ENCODE data around the gene PRSS27.

DNA sequence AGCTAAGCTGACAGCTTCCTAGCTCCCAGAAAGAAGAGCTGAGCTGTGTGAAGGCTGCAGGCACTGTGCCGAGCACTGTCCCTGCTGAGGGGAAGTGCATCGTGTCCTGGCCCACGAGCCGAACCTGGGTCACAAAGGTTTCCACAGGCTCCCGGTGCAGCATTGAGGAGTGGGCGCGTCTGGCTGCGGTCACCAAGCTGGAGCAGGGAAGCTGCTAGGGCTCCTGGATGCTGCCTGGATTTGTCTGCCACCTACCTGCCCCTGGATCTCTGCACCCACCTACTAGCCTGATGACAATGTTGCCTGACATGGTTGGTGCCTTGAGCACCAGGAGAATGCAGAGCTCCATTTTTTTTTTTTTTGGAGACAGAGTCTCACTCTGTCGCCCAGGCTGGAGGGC, 25.9 kb upstream of the PRSS27 start:
- TF ChIP-seq, protein P1, sequence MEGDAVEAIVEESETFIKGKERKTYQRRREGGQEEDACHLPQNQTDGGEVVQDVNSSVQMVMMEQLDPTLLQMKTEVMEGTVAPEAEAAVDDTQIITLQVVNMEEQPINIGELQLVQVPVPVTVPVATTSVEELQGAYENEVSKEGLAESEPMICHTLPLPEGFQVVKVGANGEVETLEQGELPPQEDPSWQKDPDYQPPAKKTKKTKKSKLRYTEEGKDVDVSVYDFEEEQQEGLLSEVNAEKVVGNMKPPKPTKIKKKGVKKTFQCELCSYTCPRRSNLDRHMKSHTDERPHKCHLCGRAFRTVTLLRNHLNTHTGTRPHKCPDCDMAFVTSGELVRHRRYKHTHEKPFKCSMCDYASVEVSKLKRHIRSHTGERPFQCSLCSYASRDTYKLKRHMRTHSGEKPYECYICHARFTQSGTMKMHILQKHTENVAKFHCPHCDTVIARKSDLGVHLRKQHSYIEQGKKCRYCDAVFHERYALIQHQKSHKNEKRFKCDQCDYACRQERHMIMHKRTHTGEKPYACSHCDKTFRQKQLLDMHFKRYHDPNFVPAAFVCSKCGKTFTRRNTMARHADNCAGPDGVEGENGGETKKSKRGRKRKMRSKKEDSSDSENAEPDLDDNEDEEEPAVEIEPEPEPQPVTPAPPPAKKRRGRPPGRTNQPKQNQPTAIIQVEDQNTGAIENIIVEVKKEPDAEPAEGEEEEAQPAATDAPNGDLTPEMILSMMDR (IDR thresholded peaks at IDR 0.05) = no peak
- no peak for TF ChIP-seq POLR2A (IDR thresholded peaks at IDR 0.05)

Data from lower leg skin (tissue), 3 donors.